HG02588 (cell line): Measurements from ENCODE around the gene SYNC.
"Not testable (repeated sequence)": the region's sequence is repeated elsewhere in the genome, so short reads cannot be mapped to it uniquely, and the experiment has no call there.

ENCODE experiments used
- ATAC-seq: cut with Tn5 transposase; IDR thresholded peaks from one replicate; pipeline ENCODE4 v1.9.1; 2021; ENCODE audit warnings: mild to moderate bottlenecking, moderate library complexity; ENCODE audit not compliant: unreplicated experiment

SYNC gene

DNA sequence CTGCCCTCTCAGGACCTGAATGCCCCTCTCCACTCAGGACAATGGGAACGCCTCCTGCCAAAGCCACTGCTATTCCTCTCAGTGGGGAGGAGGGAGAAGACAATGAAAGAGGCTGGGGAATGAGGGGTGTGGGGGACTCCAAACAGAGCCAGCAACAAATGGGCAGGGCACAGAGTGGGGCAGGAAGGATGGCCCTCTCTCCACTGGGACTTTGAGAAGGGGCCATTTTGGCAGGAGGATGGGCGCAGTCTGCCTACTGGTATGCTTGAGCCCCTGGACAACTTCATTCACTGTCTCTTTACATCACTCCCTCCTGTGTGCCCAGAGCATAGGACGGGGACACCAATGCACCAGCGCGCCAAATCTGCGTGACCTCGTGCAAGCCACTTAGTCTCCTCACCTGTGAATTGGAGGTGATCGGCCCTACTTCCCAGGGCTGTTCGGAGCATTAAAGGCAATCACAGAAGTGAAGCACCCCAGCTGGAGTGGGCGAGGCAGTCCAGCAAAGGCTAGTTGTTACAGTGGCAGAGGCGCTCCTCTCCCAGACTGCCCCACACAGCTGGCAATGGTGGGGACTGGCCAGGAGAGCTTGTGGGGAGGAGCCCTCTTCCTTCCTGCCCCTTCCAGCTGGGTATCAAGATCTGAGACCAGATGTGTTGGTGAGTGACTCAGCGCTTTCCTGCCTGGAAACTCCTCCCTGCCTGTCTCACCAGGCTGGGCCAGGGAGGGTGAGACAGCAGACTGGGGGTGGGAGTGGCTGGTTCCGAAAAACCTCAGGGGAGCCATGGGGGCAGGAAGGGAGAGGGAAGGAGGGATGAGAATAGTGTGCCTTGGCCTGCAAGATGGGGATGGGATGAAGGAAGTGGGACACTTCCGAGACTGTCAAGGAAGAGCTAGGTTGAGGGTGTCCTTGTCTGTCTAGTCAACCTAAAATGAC lies 22.4 kb upstream of the SYNC start:
- ATAC-seq, result no peak

DNA sequence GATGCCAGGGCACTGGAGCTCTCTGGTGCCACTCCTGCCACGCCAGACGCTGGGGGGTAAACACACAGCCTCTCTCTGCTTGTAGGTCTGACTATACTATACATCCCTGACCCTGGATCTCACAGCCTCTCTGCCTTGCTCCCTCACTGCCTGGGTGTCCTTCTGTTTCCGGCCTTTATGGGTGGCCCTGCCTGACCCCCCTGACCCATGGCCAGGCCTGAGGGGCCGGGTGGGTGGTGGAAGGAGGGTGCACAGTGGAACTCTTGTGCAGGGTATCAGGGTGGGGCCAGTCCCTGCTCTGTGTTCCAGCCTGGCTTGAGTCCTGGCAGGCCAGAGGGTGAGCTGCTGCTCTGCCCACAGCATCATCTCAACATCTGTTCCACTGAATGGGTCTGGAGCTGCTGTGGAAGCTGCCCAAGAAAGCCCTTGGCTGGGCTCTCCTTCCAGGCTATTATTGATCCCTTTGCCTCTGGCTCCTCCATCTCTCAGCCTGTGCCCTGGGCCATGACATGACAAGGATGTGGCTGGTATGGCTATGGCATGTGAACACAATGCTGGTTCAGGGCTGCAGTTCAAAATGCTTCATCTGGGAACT lies 17.2 kb upstream of the SYNC start:
- ATAC-seq, result no peak

DNA sequence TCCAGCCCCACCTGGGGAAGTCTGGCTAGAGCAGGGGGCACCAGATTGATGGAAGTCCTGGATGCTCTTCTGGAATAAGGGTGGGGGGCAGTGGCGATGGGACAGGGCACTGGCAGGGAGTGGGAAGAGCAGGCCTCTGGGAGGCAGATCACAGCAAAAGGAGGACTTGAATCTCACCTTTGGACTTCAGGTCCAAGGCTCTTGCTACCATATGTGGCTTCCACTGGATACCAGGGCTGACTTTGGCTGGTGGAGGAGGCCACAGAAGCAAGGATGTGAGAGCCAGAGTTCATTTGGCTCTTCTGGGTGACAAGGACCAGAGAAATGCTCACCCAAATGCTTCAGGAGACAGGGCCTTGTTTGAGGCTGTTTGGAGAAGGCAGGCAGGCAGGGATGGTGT lies 16.0 kb upstream of the SYNC start:
- ATAC-seq, result no peak

- ATAC-seq, result no peak
These were observed 15.5 kb upstream of the SYNC start for GRCh38 chr1:32718036-32718435.

DNA sequence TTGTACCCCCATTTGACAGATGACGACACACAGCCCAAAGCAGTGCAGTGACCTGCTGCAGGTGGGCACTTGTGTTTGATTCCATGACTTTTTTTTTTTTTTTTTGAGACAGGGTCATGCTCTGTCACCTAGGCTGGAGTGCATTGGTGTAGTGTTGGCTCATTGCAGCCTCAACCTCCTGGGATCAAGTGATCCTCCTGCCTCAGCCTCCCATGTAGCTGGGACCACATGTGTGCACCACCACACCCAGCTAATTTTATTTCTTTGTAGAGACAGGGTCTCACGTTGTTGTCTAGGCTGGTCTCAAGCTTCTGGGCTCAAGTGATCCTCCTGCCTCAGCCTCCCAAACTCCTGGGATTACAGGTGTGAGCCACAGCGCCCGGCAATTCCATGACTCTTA lies 14.9 kb upstream of the SYNC start:
- no peak for ATAC-seq

DNA sequence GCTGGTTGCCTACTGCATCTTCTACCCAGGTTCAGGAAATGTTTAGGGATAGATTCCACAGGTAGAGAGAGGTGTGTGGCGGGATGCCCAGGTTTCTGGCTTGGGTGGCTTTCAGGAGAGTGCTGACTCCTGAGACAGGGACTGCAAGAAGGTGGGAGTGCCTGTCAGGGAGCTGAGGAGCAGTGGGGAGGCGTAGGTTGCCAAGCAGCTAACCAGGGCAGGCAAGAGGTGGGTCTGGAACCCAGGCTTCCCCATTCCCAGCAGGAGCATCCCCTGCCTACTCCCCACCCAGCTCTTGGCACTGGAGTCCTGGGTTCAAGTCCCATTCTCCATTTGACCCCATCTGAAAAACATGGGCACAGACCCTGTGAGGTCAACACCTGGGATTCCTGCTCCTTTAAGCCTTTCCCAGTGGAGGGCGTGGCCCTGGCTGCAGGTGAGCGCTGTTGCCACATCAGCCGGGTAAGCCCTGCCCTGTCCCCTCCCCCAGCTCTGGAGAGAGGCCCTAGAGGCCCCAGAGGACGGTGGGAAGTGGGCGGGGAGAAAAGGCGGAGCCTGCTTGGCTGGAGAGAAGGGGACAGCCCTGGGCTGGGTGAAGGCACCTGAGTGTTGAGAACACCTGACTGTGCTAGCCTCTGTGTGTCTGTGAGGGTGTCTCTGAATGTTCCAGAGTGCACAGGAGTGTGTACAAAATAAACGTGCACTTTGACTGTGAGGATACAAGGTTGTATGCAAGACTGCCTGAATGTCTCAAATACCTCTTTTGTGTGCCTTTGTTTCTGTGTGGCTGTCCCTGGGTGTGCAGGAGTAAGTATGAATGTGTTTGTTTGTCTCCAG lies 14.0 kb upstream of the SYNC start:
- ATAC-seq, result peak; percentile 46

DNA sequence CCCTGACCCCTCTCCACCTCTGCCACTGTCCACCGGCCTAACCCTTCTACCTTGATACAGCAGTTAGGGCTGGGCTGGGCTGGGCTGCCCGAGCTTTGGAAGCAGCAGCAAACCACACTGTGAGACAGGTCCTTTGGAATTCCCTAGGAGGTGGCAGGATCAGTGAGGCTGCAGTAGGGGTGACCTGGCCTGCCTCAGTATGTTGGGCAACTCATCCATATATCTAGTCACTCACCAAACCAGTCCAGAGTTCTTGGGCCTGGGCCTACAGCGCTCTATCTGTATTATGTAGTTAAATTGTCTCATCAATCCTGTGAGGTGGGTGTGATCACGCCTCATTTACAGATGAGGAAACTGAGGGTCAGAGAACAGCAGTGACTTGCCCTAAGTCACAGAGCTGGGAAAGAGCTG lies 13.3 kb upstream of the SYNC start:
- ATAC-seq, result no peak

- ATAC-seq, result no peak
These were observed 11.7 kb upstream of the SYNC start for GRCh38 chr1:32714277-32714676.

DNA sequence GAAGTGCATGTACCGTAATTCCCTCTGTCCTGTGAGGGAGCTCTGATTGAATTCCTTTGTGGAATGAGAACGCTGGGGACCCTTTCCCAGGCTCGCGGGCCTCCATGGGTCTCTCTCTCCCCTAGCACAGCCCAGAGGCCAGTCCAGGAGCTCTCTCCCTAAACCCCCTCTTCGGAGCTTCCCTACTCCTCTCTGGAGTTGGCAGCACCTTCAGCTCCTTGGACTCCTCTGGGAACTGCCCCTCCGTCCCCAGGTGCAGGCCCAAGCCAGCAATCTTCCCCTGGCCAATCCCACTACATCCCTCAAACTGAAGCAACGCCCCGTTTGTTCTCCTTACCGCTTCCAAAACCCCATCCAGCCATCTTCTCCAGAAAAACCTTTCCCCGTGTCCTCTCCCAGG lies 10.5 kb upstream of the SYNC start:
- no peak for ATAC-seq

DNA sequence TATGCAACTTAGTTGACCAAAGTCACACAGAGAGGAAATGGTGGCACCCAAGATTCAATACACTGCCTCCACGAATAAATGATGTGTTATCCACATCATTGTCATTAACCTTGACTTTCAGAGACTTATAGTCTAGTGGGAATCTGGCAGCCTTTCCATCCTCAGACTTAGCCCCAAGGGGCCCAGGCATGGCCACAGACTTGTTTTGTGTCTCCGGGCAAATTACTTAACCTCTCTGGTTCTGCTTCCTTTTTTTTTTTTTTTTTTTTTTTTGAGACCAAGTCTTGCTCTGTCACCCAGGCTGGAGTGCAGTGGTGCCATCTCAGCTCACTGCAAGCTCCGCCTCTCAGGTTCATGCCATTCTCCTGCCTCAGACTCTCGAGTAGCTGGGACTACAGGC lies 8.7 kb upstream of the SYNC start:
- not testable (repeated sequence) for ATAC-seq

DNA sequence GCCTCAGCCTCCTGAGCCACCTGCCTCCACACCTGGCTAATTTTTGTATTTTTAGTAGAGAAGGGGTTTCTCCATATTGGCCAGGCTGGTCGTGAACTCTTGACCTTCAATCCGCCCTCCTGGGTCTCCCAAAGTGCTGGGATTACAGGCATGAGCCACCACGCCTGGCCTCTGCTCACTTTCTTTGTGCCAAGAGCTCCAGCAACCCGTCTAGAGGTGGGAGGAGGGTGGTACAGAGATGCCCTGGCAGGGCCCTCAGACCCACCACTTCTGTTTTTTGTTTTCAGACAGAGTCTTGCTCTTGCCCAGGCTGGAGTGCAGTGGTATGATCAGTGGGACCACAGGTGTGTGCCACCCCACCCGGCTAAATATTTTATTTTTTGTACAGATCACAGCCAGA lies 6.9 kb upstream of the SYNC start:
- no peak for ATAC-seq

DNA sequence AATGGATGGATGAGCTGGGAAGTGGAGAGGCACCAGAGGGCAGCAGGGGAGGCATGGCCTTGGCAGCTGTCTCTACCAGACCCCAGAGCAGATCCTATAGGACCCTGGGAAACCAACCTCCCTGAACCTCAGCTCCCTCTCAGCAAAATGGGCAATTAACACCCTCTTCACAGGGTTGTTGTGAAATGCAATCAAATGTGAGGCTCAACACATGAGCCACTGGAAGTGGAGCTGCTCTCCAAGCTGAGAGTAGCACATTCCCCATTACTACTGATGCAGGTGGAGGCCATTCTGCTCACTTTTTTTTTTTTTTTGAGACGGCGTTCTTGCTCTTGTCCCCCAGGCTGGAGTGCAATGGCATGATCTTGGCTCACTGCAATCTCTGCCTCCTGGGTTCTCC lies 6.5 kb upstream of the SYNC start:
- ATAC-seq, result no peak

DNA sequence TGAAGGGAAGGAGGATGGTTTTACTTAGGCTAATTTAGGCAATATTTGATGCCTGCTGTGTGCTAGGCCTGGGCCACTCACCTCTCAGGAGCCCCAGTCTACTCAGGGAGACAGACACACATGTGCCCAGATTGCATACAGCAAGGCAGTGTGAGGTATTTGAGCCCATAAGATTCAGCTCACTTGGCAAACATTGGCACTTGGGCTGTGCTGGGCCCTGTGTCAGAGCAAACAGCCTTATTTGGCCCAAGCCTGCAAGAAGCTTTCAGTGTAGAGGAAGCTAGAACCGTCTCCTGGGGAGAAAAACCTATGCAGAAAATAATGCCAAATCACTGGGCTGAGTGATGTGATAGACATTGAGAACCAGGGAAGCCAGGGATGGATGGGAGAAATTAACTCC lies 3.9 kb upstream of the SYNC start:
- ATAC-seq, result no peak

DNA sequence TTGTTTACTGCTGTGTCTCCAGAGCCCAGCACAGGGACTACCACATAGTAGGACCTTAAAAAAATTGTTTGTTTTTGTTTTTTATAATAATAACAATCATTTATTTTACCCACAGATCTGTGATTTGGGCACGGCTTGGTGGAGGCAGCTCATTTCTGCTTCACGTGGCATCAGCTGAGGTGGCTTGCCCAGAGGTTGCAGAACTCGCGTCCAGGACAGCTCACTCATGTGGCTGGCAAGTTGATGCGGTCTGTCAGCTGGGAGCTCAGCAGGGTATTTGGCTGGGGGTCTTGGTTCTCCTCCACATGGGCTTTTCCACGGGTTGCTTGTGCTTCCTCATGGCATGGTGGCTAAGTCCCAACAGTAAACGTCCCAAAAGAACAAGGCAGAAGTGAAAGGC lies 2.9 kb upstream of the SYNC start:
- no peak for ATAC-seq

- ATAC-seq, result no peak
These were observed 1.1 kb upstream of the SYNC start for GRCh38 chr1:32703479-32704291.

DNA sequence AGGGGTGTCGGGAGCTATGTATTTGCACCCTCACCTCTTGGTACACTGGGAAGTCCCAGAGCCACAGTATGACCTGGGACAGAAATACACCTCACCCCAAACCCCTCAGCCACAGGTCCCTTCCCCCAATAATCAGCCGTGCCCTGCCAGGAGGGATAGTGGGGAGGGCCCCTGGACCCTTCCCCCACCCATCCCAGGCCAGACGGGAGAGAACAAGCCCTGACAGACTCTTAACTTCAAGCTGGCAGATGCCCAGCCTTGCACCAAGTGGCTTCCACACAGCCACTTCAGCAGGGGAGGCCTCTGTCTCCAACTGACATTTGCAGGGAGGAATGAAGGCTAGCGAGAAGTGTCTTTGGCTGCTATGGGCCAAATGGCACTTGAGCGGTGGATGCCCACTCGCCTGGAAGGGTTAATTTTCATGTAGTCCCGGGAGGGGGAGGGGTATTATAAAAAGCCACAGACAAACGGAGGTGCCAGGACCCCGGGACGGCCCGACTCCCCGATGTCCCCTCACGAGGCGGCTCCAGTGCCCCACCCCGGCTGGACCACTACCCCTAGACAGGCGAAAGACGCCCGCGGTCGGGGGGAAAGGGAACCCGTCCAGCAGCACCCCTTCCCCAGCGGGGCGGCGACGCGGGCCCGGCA lies 495 bp downstream of the SYNC start:
- no peak for ATAC-seq

GRCh38 chr1:32701421-32701911 lies 1.1 kb downstream of the SYNC start:
- no peak for ATAC-seq

DNA sequence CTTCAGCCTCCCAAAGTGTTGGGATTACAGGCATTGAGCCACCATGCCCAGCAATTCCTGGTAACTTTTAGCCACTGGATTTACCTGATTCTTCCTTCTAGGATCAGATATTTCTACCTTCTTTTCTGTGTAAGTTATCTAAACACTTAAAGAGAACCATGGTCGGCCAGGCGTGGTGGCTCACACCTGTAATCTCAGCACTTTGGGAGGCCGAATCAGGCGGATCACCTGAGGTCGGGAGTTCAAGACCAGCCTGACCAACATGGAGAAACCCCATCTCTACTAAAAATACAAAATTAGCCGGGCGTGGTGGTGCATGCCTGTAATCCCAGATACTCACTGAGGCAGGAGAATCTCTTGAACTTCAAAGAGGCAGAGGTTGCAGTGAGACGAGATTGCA lies 5.6 kb downstream of the SYNC start:
- ATAC-seq, result not testable (repeated sequence)

GRCh38 chr1:32696041-32696440 lies 6.5 kb downstream of the SYNC start:
- no peak for ATAC-seq
